GM18868 (cell line): ENCODE data around the gene CRADD.
A peak's percentile ranks its signal among the peaks of the same experiment; 100 is the strongest.
"Not testable (repeated sequence)": the region's sequence is repeated elsewhere in the genome, so short reads cannot be mapped to it uniquely, and the experiment has no call there.

Experiments
- ATAC-seq: cut with Tn5 transposase; IDR thresholded peaks from one replicate; pipeline ENCODE4 v1.9.1; 2021; ENCODE audit warnings: mild to moderate bottlenecking, moderate library complexity; ENCODE audit not compliant: unreplicated experiment

Gene CRADD

GRCh38 chr12:93677195-93678064, at the start of gene CRADD:
Gene CRADD (plus strand): TSS chr12:93677375.
- ATAC-seq, result peak; percentile 96

GRCh38 chr12:93632383-93632782, 44.8 kb upstream of the CRADD start:
- no peak for ATAC-seq

- no peak for ATAC-seq
Measured at GRCh38 chr12:93634416-93634815, 42.8 kb upstream of the CRADD start.

DNA sequence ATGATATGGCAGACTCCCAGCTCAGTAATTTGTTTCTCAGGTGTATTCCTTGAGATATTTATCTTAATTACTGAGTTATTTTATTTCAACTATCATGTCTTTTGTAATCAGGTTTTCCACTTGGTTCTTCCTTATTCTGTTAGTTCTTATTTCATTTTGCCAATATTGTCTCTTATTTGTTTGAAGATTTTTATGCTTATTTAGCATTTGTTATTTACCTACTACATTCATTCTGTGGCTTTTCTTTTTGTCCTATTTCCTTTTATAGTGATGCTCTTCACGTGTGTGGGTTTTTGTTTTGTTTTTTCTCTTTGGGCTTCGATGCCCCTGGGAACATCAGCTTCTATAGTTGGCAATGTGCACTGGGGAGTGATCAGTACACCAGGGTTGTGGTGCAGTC, 40.5 kb upstream of the CRADD start:
- ATAC-seq, result no peak

DNA sequence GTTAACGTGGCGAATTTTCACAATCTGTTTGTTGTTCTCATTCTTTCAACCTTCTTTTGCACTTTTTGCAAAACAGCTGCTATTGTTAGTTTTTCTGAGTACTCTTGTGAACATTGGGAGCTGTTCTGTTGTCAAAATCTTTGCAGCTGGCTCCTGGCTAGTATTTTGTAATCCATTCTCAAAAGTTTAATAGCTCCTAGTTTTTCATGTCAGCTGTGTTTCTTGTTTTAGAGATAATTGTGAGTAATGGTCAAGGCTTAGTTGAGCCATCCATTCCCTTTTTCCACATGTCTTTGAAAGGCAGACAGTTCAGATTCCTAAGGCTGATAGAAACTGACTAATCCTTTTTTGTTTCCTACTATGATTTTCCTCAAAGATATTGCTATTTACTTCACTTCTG, 39.1 kb upstream of the CRADD start:
- ATAC-seq, result no peak

DNA sequence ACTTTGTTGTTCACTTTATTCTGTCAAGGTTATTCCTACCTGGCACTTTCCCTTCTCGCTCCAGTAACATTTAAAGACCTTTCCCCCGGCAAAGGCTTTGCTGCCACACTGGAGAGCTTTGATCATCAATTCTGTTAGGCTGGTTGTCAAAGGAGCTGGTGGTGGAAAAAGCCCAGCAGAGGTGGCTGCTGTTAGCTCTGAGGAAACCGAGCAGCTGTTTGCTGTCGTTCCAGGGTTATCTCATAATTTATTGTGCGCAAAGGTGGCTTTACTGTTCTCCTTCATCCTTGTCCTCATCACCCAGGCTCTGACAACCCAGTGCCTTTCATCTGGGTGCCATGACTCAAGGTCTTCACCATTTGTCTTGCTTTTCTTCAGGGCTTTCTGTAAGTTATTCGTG, 38.2 kb upstream of the CRADD start:
- no peak for ATAC-seq

DNA sequence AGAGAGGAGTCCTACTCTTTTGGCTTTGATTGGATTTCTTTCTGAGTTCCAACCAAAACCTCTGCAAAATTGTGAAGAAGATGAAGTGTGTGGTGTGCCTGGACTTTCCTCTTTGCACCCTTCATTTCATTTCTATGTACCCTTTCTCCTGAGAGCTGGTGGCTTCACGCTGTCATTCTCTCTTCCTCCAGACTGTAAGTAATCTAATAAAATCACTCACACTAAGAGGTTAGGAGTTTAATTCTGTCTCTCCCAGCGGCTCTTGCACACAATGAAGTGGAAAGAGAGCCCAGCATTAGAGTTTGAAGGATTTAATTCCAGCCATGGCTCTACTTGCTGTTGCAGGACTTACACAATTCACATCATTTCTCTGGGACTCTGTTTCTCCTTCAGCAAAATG, 37.8 kb upstream of the CRADD start:
- ATAC-seq, result no peak

GRCh38 chr12:93641380-93641779, 35.8 kb upstream of the CRADD start:
- not testable (repeated sequence) for ATAC-seq

GRCh38 chr12:93642751-93643150, 34.4 kb upstream of the CRADD start:
- no peak for ATAC-seq

DNA sequence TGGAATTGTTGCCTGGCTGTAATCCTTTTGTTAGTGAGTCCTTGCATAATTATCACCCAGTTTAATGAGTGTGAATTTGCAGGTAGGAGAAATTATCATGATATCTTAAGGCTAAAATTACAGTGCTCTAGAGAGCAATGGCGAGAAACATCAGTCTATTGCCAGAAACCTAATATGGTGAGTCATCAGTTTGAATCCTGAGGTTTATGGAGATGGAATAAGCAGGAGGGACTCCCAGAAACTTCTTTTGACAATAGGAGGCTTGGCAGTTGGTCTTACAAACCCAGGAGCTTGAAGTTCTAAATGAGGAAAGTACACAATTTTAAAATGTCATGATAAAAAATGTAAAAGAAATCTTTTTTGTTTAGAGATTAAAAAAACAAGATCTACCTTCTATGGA, 31.5 kb upstream of the CRADD start:
- no peak for ATAC-seq

- ATAC-seq, result no peak
Measured at GRCh38 chr12:93650626-93651025, 26.5 kb upstream of the CRADD start.

DNA sequence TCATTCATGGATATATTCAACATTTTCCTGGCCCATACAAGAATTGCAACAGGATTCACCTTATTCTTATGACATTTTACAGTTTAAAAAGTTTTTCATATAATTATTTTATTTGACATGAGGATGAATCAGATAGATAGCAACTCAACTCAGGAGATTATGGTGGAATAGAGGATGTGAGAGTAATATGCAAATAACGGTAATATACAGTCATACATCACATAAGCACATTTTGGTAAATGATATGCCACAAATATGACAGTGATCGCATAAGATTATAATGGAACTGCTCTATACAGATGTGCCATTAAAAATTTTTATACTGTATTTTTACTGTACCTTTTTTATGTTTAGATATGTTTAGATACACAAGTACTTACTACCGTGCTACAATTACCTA, 24.1 kb upstream of the CRADD start:
- ATAC-seq, result peak; percentile 86

DNA sequence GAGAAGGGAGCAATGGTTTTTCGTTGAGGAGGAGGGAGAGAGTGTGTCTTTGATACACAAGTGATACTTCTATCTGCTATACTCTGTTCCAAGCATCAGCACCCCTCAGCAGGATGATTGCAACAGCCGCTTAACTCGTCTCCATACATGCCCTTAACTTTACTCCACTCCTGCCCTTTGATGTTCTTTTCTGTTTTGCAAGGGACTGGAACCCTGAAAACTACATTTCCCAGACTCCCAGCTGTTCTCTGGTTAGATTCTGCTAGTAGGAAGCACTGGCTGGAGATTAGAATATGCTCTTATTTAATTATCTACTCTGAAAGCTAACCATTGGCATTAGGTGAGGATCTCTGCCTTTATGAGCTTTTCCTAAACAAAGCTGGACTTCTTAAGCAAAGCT, 23.5 kb upstream of the CRADD start:
- ATAC-seq, result no peak

GRCh38 chr12:93654421-93654820, 22.8 kb upstream of the CRADD start:
- no peak for ATAC-seq

DNA sequence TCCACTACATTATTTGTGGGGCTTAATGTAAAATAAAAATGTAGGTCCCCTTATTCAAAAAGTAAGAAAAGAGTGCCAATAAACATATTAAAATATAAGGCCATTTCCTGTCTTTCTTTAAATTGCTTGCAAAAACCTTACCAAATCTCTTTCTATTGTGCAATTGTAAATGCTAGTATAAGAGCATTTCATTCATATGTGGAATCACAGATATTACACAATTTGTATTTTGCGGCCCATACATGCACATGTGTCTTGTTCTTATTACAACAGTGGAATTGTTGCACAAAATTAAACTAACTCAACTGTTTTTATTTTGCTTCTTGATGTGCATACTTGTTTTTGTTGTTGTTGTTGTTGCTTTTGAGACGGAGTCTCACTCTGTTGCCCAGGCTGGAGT, 20.1 kb upstream of the CRADD start:
- no peak for ATAC-seq

DNA sequence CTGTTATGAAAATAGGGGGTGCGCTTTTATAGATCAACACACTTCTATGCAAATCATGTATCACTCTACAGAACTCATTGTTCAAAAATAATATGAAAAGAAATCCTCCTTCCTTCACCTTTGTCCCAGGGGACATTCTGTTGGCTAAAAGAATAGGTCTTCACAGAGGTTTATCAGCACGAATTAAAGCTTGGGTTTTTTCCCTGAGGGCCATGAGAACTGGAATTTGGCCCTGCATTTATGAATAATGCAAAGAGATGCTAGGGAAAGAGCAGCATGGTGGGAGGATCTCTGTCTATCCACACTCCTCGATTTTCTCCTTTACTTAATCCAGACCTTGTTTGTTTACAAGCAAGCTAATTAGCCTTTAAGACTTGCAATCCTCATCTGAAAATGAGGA, 16.2 kb upstream of the CRADD start:
- ATAC-seq, result no peak

DNA sequence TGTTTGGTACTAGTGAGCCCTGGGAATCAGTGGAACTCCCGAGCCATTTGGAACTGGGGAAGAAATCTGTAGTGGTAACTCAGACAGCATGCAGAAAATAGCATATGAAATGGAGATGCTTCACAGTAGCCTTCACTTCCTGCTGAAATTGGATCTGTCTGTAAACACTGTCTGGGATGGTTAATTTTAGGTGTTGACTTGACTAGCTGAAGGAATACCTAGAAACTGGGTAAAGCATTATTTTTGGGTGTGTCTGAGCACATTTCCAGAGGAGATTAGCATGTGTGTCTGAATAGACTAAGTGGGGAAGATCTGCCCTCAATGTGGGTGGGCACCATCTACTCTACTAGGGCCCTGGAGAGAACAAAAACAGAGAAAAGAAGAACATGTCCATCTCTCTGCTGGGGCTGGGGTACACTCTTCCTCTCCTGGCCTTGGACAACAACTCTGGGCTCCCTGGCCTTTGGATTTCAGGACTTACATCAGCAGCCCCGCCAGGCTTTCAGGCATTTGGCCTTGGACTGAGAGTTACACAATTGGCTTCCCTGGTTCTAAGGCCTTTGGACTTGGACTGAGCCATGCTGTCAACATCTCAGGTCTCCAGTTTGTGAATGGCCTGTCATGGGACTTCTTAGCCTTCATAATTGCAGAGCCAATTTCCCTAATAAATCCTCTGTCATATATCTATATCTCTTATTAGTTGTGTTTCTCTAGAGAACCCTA, 14.0 kb upstream of the CRADD start:
- ATAC-seq, result no peak

- ATAC-seq, result no peak
Measured at GRCh38 chr12:93663729-93664084, 13.5 kb upstream of the CRADD start.

- no peak for ATAC-seq
Measured at GRCh38 chr12:93664573-93665138, 12.5 kb upstream of the CRADD start.

GRCh38 chr12:93667672-93668071, 9.5 kb upstream of the CRADD start:
- no peak for ATAC-seq

DNA sequence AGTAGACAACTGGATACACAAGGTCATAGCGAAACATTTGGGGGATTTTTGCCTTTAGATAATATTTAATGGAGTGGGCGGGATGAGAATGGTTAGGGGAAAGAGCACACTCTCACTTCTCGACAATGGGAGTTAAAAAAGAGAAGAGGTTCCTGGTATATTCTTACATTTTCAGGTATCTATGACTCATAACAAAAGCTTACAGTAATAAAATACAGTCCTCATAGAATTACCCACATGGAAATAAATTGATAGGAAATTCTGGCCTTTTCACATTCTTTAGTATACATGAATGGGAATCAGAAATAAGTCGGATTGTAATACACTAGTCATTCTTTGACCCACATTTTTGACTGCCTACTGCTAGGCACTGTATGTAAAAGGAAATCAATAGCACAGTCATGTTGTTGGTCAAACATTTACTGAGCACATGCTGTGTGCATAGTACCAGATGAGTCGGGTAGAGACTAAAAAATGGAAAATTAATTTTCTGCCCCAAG, 8.2 kb upstream of the CRADD start:
- ATAC-seq, result no peak

GRCh38 chr12:93669452-93669851, 7.7 kb upstream of the CRADD start:
- ATAC-seq, result no peak
